Chondrocyte (in vitro differentiated cells): ENCODE results near the gene KRTAP5-3. TPM values are rescaled to one million over a fixed set of nuclear protein-coding genes. Genes with fewer than 3 reads are reported as not detected.
A peak's percentile ranks its signal among the peaks of the same experiment; 100 is the strongest.

Experiments
- DNase-seq: peaks from one replicate; pipeline ENCODE4 v3.0.0; 2021; ENCODE audit warnings: mixed read lengths, low spot score
- H3K27ac Mint-ChIP-seq: one replicate; pipeline ENCODE4 v1.8.0; 2021; ENCODE audit warnings: mild to moderate bottlenecking, moderate library complexity, mixed read lengths; ENCODE audit not compliant: unreplicated experiment
- H3K27me3 Mint-ChIP-seq: 2 replicates; pipeline ENCODE4 v1.8.0; 2021; ENCODE audit warnings: low read depth, mixed read lengths
- H3K36me3 Mint-ChIP-seq: 2 replicates; pipeline ENCODE4 v1.8.0; 2021; ENCODE audit warnings: low read depth, mixed read lengths
- H3K4me1 Mint-ChIP-seq: 2 replicates; pipeline ENCODE4 v1.8.0; 2021; ENCODE audit warnings: low read depth, mild to moderate bottlenecking, mixed read lengths
- H3K4me3 Mint-ChIP-seq: one replicate; pipeline ENCODE4 v1.8.0; 2021; ENCODE audit warnings: mild to moderate bottlenecking, moderate library complexity, mixed read lengths; ENCODE audit not compliant: unreplicated experiment
- H3K9me3 Mint-ChIP-seq: 2 replicates; pipeline ENCODE4 v1.8.0; 2021; ENCODE audit warnings: low read depth, mixed read lengths
- total RNA-seq: library from RNA; stranded (reverse); gene quantifications from 3 replicates; pipeline ENCODE4 v1.2.1, GENCODE V29; 2021
- TF ChIP-seq, protein P1 (sequence below): fragments of 200-600 bp; sonication (generic); IDR thresholded peaks from 2 replicates; pipeline ENCODE4 v1.5.0; 2021; ENCODE audit warnings: antibody characterized with exemption, mild to moderate bottlenecking, moderate library complexity

The KRTAP5-3 gene
- total RNA-seq, 1 donor from 2014 or later, result not detected

DNA sequence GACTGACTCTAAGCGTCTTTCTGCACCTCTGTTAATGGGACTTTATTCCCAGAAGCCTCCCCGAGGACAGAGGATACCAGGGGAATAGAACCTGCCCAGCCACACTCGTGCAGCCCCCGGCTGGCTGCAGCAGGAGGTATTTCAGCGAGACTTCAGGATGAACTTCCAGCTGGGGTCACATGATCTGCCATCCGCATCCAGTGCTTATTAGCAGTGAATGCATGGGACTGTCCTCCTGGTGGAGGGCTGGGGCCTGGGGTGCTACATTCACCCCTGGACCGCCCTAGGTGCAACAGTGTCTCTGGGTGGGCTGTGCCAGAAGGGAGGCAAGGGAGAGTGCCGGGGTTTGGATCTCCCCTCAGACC lies 37.8 kb downstream of the KRTAP5-3 start:
- Mint-ChIP-seq H3K27ac (no peak overlapping the region), H3K4me1 (peaks cover 28% of the 10 kb centered on the region), H3K27me3 (no peaks in the 10 kb centered on the region), H3K9me3 (no peaks in the 10 kb centered on the region), H3K36me3 (no peaks in the 10 kb centered on the region), H3K4me3 (peak overlapping the region; percentile 70)
- no peak for DNase-seq
- TF ChIP-seq, protein P1, sequence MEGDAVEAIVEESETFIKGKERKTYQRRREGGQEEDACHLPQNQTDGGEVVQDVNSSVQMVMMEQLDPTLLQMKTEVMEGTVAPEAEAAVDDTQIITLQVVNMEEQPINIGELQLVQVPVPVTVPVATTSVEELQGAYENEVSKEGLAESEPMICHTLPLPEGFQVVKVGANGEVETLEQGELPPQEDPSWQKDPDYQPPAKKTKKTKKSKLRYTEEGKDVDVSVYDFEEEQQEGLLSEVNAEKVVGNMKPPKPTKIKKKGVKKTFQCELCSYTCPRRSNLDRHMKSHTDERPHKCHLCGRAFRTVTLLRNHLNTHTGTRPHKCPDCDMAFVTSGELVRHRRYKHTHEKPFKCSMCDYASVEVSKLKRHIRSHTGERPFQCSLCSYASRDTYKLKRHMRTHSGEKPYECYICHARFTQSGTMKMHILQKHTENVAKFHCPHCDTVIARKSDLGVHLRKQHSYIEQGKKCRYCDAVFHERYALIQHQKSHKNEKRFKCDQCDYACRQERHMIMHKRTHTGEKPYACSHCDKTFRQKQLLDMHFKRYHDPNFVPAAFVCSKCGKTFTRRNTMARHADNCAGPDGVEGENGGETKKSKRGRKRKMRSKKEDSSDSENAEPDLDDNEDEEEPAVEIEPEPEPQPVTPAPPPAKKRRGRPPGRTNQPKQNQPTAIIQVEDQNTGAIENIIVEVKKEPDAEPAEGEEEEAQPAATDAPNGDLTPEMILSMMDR, result no peak

- Mint-ChIP-seq H3K4me3 (peak overlapping the region; percentile 70), H3K9me3 (no peaks in the 10 kb centered on the region), H3K27ac (no peak overlapping the region), H3K27me3 (no peaks in the 10 kb centered on the region), H3K36me3 (no peaks in the 10 kb centered on the region), H3K4me1 (peaks cover 29% of the 10 kb centered on the region)
- no peak for DNase-seq
- TF ChIP-seq, protein P1, result no peak
Observed at GRCh38 chr11:1570001-1570453, 38.2 kb downstream of the KRTAP5-3 start.

DNA sequence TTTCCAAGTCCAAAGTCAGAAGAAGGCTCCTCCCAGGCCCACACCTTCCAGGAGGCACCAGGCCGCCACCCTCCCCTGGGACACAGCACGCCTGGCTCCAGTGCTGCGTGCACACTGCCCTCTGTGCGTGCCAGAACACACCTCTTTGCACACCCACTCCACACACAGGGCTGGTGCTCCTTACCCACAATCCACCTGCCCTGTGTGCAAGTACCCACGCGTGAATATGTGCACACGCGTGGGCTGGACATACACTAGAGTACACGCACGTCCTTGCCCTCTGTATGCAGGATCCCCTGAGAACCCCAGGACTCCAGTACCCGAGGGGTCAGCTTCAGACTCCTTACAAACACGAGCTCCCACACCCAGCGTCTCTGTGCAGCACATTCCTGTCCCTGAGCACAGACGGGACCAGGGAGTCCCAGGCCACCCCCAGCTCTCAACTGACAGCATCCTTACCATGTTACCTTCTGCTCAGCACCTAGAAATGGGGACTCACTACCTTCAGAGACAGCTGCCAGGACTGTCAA lies 38.9 kb downstream of the KRTAP5-3 start:
- TF ChIP-seq, protein P1, result no peak
- no peaks in the 10 kb centered on the region for H3K27me3 Mint-ChIP-seq
- H3K4me1 Mint-ChIP-seq, result peaks cover 31% of the 10 kb centered on the region
- no peaks in the 10 kb centered on the region for H3K36me3 Mint-ChIP-seq
- no peak overlapping the region for H3K4me3 Mint-ChIP-seq
- no peaks in the 10 kb centered on the region for H3K9me3 Mint-ChIP-seq
- H3K27ac Mint-ChIP-seq, result no peak overlapping the region
- DNase-seq, result no peak

- Mint-ChIP-seq H3K4me1 (peaks cover 23% of the 10 kb centered on the region), H3K4me3 (no peak overlapping the region), H3K27me3 (no peaks in the 10 kb centered on the region), H3K27ac (no peak overlapping the region), H3K9me3 (no peaks in the 10 kb centered on the region), H3K36me3 (no peaks in the 10 kb centered on the region)
- peak; percentile 85 for DNase-seq
- TF ChIP-seq, protein P1, result no peak
Observed at GRCh38 chr11:1568441-1568911, 39.8 kb downstream of the KRTAP5-3 start.

- Mint-ChIP-seq H3K4me1 (peaks cover 21% of the 10 kb centered on the region), H3K4me3 (no peak overlapping the region), H3K36me3 (no peaks in the 10 kb centered on the region), H3K9me3 (no peaks in the 10 kb centered on the region), H3K27ac (no peak overlapping the region), H3K27me3 (no peaks in the 10 kb centered on the region)
- TF ChIP-seq, protein P1, result no peak
- peak; percentile 81 for DNase-seq
Observed at GRCh38 chr11:1567721-1568100, 40.6 kb downstream of the KRTAP5-3 start.
